GM18517 (cell line): ENCODE measurements around the gene SEC14L3.
"Not testable (repeated sequence)": the region's sequence is repeated elsewhere in the genome, so short reads cannot be mapped to it uniquely, and the experiment has no call there.

Experiments used
- ATAC-seq: cut with Tn5 transposase; IDR thresholded peaks from one replicate; pipeline ENCODE4 v1.9.1; 2021; ENCODE audit warnings: mild to moderate bottlenecking, moderate library complexity; ENCODE audit not compliant: unreplicated experiment

SEC14L3 gene

DNA sequence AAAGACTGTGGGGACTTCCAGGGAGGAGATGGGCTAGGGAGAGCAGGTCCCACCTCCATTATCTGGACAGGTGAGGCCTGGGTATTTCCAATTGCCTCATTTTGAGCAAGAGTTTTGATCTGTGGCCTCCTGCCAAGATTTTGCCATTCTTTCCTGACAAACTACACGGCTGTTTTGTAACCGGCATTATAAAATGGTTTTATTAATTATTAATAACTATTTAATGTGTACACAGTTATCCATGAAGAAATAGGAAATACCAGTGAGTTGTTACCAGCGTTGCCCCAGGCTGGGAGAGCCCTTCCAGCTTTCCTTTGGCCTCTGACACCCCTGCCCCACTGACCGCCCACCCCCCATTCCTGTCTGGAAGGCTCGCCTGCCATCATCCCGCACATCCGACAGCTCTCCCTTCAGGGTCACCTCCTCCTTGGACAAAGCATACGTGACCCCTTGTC lies 14.9 kb upstream of the SEC14L3 start:
- ATAC-seq = no peak

DNA sequence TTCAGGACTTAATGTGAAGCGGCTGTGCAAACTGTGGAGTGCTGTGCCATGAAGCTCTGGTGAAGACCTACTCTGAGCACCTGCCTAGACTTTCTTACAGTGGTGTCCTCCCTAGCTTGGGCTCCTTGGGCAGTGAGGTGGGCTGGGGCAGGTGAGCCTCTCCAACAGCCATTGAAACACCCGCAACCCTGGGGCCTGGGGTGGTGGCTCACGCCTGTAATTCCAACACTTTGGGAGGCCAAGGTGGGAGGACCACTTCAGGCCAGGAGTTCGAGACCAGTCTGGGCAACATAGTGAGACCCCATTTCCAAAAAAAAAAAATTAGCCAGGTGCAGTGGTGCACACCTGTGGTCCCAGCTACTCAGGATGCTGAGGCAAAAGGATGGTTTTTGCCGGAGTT lies 14.3 kb upstream of the SEC14L3 start:
- no peak for ATAC-seq

DNA sequence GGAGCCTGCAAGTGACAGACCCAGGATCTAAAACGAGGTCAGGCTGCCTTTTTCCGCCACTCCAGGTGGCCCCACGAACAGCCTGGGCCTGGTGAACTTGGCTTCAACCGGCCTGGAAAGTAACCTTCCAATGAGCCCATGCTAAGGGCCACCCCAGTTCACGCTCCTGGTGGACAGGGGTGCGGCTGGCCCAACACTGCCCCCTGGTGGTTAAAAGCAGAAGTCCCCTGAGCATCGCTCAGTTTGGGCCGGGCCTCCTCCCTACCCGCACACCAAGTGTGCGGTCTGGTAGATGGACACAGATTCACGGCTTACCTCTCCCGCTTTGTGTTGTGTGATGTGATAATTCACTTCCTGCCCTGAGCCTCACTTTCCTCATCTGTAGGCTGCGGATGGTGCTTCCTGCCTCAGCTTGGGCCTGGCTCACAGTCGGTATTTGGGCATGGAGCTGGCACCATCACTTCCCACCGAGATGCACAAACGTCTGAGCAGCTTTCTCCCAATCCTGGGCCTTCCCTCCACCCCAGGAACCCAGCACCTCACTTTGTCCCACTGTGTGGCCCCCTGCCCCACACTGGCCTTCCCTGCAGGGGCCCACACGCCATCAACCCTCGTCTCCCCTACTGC lies 13.7 kb upstream of the SEC14L3 start:
- ATAC-seq = no peak

DNA sequence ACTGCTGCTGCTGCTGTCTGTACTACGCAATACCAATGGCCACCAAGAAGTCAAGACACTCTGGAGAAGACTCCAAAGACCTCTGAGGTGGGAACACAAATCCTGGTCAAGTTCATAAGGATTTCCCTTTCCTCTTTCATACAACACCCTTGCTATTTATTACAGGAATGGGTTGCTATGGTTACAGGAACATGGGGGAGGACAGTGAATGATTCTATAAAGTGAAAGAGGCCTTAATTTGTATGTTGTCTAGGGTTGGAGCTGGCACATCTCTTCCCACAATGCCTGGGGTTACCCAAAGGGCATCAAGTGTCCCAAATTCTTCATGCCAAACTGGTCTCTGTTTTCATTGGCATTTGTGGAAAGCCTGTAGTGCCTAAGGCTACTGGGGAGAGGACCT lies 11.4 kb upstream of the SEC14L3 start:
- ATAC-seq = no peak

DNA sequence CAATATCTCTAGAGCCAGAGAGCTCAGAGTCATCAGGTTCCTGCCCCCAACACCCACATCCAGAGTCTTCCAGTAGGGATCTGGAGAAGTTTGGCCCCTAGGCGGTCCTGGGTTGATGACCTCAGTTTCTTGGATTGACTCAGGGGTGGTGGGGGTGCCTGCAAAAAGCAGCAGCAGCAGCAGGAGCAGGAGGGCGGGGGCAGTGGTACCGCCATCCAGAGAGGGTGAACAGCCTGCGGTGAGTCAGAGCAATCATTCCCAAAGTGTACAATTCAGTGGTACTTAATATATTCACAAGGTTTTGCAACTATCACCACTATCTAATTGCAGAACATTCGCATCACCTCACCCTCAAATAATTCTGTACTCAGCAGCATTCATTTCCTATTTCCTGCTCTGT lies 9.9 kb upstream of the SEC14L3 start:
- no peak for ATAC-seq

- ATAC-seq = no peak
Observed at GRCh38 chr22:30479981-30480380, 8.2 kb upstream of the SEC14L3 start.

- ATAC-seq = no peak
Observed at GRCh38 chr22:30474683-30475424, 3.0 kb upstream of the SEC14L3 start.

- no peak for ATAC-seq
Observed at GRCh38 chr22:30474121-30474520, 2.3 kb upstream of the SEC14L3 start.

DNA sequence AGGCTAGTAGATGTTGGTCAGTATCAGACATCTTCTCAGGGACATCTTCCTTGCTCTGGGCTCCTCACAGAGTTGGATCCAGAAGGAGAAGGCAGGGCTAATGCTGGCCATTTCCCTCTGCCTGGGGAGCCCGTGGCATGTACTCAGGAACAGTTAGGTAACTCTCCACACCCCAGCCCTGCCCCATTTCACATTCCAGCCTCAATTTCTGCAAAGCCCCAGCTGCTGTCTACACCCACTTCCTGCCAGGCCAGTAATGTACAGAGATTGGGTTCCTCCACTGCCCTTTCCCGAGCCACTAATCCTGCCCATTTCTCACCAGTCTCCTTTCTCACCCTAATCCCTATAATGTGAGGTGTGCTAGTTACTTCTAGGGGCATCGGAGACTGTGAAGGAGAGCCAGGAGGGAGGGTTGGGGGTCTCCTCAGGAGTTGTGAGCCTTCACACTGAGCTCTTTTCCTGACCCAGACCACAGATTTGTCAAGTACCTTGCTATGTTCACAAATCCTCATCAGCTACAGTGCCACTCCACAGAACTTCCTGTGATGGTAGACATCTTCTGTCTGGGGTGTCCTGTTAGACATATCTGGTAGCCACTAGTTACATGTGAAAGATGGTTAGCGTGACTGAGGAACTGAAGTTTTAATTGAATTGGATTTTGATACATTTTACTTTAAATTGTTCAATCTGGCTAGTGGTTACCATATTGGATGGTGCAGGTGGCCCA lies 1.3 kb upstream of the SEC14L3 start:
- no peak for ATAC-seq

- ATAC-seq = no peak
Observed at GRCh38 chr22:30470655-30471054, 1.2 kb downstream of the SEC14L3 start.

DNA sequence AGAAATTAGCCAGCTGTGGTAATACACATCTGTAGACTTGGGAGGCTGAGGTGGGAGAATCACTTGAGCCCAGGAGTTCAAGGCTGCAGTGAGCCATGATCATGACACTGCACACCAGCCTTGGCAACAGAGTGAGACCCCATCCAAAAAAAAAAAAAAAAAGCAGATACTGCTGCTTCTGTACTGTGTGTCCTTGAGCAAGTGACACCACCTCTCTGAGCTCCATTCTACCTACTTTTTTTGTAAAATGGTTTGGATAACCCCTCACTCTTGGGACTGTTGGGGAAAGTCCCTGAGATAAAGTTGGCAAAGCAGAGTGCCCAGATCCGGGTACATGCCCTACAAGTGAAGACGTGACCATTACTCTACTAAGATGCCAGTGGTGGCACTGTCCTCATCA lies 2.7 kb downstream of the SEC14L3 start:
- no peak for ATAC-seq

DNA sequence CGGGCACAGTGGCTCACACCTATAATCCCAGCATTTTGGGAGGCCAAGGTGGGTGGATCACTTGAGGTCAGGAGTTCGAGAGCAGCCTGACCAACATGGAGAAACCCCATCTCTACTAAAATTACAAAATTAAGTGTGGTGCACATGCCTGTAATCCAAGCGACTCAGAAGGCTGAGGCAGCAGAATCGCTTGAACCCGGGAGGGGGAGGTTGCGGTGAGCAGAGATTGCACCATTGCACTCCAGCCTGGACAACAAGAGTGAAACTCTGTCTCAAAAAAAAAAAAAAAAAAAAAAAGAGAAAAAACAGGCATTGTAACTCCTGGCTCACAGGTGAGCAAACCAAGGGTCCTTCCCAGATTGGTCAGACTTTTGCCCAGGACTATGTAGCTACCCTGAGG lies 11.3 kb downstream of the SEC14L3 start:
- ATAC-seq = not testable (repeated sequence)

DNA sequence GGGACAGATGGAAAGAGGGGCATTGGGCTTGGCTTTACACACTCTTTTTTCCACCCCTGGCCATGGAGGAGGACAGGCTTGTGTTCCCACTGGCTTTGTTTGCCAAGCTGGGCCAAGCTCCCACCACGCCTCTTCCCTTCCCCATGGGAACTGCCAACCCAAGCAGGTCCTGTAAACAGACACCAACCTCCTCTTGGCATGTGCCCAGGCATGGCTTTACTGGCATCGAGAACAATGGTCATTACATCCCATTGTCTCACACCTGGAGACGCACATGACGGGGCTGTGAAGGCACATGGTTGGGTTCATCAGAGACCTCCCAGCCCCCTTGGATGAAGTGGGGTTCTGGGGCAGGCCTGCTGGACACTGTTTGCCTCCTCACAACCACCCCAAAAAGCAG lies 11.7 kb downstream of the SEC14L3 start:
- ATAC-seq = no peak

DNA sequence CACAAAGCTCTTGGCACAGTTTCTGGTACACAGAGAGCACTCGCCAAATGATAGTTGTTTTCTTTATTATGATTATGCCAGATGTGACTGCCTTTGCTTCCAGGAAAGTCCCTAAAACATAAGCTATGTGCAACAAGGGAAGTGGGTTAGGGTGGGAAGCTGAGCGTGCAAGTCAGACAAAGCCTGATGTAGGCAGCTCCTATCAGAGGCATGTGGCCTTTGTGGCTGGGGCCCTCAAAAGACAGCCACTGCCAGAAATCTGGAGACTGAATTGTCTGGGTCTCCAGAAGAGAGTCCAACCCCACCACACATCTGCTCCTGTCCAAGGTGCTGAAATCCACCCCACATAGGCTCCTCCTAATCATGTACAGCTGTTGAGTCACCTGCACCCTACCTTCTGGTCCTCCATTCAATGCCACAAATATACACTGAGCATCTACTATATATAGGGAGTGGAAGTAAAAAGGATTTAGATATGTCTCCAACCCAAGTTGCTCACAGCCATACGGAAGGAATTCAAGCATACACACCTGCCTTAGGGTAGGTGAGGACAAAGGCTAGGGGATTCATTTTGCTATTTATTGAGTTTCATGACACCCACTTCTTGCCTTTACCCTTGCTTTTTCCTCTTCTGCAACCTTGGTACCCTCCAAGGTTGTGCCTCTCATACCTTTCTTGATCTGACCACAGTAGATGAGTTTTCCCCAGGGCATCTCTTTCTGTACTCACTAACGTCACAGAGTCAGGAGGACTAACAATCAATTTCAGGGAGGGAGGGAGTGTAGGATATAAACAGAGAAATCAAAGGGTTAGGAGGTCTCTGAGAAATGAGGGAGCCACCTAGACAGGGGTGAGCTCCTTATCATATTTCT lies 12.4 kb downstream of the SEC14L3 start:
- ATAC-seq = no peak

GRCh38 chr22:30457981-30458380 lies 13.8 kb downstream of the SEC14L3 start:
- no peak for ATAC-seq

DNA sequence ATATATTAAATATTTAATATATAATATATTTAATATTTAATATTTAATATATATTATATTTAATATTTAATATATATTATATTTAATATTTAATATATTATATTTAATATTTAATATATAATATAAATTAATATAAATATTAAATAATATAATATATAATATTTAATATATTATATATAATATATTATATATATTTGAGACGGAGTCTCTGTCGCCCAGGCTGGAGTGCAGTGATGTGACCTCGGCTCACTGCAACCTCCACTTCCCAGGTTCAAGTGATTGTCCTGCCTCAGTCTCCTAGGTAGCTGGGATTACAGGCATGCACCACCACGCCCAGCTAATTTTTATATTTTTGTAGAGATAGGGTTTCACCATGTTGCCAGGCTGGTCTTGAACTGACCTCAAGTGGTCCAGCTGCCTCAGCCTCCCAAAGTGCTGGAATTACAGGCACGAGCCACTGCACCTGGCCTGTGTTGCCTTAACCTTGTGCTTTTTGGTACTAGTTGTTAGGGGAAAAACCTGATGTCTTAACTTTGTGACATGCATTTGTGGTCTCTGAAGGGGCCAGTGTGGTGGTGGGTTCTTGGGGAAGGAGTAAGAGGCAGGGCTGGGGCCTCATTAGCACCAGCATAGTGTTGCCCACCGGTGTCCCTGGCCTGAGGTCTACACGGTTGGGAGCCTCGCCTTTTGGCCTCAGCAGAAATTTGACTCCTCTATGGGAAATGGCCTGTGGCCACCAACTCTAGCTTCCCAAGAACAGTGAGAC lies 16.6 kb downstream of the SEC14L3 start:
- no peak for ATAC-seq

DNA sequence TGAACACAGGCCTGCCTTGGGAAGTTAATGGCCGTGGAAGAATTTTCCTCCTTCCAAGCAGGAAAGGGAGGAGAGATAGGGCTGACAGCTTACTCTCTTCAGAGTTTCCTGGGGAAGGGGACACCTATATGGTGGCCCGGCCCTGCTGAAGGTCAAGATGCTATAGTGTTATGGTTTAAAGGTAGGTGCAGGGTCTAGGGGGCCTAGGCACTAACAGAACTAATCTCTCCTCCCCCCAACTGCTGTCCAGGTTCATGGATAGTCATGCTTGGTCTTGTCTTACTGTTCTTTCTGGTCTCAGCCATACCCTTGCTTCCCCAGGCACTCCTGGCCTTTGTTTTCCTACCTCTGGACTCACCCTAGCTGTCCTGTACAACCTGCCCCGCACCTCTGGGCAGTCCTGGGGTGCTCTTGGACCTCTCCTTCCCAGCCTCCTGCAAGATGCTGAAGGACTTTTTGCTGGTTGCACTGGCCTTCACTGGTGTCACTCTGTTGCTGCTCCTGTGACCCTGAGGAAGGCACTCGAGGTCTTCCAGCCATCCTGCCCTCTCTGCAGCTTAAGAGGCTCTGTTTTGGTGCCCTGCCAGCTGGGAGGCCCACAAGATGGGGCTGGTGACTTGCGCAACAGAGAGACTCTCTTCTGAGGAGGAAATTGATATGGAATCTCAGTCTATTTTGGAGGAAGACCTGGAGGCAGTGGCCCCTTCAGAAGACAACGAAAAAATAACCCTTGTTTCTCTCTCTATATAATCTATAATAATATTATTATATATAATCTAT lies 17.9 kb downstream of the SEC14L3 start:
- ATAC-seq = no peak

DNA sequence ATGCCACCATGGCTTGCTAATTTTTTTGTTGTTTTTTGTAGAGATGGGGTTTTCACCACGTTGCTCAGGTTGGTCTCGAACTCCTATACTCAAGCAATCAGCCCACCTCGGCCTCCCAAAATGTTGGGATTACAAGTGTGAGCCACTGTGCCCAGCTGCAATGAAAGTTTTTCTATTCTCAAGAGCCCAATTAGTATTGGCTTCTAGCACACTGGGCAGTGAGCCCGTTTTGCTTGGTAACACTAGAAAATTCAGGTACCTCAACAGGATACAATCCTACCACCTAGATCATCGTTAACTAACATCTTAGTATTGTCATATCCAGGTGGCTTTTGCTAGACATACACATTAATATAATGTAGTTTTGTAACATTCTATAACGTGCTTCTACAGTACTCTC lies 19.0 kb downstream of the SEC14L3 start:
- no peak for ATAC-seq

- ATAC-seq = not testable (repeated sequence)
Observed at GRCh38 chr22:30451488-30451887, 20.3 kb downstream of the SEC14L3 start.

- ATAC-seq = no peak
Observed at GRCh38 chr22:30447656-30448055, 24.2 kb downstream of the SEC14L3 start.
